Activated CD4-positive, alpha-beta T cell treated with anti-CD3 and anti-CD28 coated beads, Interleukin-2, Interleukin-6, amounts not matched to agents 100 ng/mL and 50 ng/mL, durations not matched to agents 16 hours and 8 hours (primary cell): ENCODE measurements around the gene SLC12A3.

ENCODE experiments used
- DNase-seq: peaks from one replicate; pipeline ENCODE4 v3.0.0-alpha.2; 2020

SLC12A3 gene

GRCh38 chr16:56945847-56946527 lies 81.0 kb downstream of the SLC12A3 start:
- no peak for DNase-seq

DNA sequence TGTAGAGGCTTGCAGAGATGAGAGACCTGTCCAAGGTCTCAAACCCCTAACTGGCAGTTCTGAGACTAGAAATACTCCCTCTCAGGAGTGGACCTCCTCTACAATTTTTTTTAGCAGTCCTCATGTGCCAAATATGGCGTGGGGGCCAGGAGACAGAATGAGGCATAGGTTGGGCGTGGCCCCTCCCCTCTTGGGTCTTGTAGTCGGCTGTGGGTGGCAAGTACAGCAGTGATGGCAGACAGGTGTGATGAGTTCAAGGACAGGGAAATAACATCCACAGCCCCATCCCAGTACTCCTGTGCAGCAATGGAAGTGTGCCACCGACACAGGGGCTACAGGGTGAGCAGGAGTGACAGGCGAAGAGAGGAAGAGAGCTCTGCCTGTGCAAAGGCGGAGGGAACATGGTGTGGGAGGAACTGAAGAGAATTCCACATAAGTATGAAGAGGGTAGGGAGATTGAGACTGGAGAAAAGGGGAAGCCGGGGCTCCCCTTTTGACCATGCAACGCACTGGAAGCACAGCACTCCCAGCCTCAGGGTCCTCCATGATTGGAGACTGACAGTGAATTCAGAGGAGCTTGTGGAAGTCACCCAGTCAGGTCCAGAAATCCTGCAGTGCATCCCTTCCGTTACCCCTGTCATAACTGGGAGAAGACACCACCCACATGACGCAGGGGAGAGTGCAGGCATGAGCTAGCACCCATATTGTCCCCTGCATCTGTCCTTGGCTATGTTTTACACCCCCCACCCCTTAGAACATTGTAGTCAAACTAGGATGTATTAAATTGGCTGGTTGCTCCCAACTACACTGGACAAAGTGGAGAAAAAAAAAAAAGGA lies 82.0 kb downstream of the SLC12A3 start:
- DNase-seq, result no peak

- no peak for DNase-seq
These were observed 82.6 kb downstream of the SLC12A3 start for GRCh38 chr16:56947604-56947995.

DNA sequence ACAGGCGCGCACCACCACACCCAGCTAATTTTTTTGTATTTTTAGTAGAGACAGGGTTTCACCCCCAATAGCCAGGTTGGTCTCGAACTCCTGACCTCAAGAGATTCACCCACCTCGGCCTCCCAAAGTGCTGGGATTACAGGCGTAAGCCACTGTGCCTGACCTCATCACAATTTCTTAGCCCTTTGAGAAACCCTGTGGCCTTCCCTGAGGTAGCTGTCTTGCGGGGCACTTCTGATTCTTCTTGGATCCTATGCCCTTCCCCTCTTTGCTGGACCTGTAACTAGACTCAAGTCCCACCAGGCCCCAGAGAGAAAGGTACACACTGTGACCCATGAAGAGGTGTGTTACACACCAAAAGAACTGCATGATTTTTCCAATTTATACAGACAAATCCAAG lies 83.2 kb downstream of the SLC12A3 start:
- no peak for DNase-seq

DNA sequence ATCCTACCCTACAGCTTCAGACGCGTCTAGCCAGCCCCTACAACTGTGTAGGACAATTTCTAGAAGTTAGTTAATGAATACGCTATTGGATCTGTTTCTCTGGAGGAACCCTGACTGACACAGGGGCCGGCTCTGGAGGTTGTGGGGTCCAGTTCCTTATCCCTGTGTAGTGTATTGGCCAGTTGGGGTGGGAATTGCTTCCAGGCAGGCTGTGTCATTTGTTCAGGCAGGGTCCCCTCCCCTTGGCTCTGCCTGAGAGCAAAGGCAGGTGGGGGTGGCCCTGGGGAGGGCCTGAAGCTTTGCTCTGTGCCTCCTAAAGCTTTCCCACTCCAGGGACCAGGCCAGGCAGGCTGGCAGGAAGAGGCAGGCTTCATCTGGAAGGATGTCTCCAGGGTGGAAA lies 85.0 kb downstream of the SLC12A3 start:
- no peak for DNase-seq

- no peak for DNase-seq
These were observed 85.4 kb downstream of the SLC12A3 start for GRCh38 chr16:56950455-56950854.

- peak; percentile 73 for DNase-seq
These were observed 86.1 kb downstream of the SLC12A3 start for GRCh38 chr16:56950881-56951771.

- no peak for DNase-seq
These were observed 88.0 kb downstream of the SLC12A3 start for GRCh38 chr16:56953006-56953405.

- DNase-seq, result no peak
These were observed 91.1 kb downstream of the SLC12A3 start for GRCh38 chr16:56956076-56956475.

DNA sequence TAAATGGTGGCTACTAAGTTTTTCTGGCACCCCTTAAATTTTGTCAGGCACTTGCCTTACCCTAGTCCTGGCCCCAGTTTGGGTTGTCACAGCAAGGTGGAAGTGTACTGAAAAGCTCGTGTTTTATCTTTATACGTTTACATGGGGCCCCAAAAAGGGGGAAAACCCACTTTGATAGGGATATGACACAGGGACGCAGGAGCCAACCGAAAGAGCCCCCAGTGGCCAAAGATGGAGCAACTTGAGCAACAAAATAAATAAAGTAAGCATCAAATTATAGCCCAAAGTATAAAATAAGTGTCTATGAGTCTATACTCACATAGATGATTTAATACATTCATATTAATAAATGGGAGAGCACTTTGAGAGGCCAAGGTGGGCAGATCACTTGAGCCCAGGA lies 91.7 kb downstream of the SLC12A3 start:
- no peak for DNase-seq

- DNase-seq, result no peak
These were observed 95.8 kb downstream of the SLC12A3 start for GRCh38 chr16:56960681-56961281.

- DNase-seq, result no peak
These were observed 96.4 kb downstream of the SLC12A3 start for GRCh38 chr16:56961386-56961785.

GRCh38 chr16:56961851-56962281 lies 96.9 kb downstream of the SLC12A3 start, which contains the start of gene CETP:
Gene CETP (plus strand): TSS chr16:56961950. CDS start chr16:56961980, 30 bp downstream.
- no peak for DNase-seq

- peak; percentile 96 for DNase-seq
These were observed 99.5 kb downstream of the SLC12A3 start for GRCh38 chr16:56964243-56965148.
